Measurements from ENCODE around the gene HDAC4.

Gene HDAC4

DNA sequence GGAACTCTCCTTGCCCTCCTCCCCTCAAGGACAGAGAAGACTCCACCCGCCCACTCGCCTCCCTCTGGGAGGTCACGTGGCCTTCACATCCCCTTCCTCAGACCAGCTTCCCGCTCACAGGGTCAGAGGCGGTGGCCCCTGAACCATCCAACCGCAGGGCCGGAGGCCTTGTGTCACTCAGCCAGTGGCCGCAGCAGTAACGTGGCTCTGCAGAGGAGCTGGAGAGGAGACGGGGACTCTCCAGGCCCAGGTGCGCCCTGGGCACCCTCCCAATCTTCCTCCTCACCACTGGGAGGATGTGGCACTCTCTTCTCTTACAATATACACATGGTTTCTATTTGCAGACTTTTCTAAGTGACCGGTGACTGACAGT lies 391.2 kb downstream of the HDAC4 start:
- DNase-seq (ENCODE audit: low spot score): no peak
- TF ChIP-seq, protein P1, sequence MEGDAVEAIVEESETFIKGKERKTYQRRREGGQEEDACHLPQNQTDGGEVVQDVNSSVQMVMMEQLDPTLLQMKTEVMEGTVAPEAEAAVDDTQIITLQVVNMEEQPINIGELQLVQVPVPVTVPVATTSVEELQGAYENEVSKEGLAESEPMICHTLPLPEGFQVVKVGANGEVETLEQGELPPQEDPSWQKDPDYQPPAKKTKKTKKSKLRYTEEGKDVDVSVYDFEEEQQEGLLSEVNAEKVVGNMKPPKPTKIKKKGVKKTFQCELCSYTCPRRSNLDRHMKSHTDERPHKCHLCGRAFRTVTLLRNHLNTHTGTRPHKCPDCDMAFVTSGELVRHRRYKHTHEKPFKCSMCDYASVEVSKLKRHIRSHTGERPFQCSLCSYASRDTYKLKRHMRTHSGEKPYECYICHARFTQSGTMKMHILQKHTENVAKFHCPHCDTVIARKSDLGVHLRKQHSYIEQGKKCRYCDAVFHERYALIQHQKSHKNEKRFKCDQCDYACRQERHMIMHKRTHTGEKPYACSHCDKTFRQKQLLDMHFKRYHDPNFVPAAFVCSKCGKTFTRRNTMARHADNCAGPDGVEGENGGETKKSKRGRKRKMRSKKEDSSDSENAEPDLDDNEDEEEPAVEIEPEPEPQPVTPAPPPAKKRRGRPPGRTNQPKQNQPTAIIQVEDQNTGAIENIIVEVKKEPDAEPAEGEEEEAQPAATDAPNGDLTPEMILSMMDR (IDR thresholded peaks at IDR 0.05): no peak
- no peak overlapping the region for H3K4me3 ChIP-seq
- H3K27ac ChIP-seq: no peak overlapping the region

DNA sequence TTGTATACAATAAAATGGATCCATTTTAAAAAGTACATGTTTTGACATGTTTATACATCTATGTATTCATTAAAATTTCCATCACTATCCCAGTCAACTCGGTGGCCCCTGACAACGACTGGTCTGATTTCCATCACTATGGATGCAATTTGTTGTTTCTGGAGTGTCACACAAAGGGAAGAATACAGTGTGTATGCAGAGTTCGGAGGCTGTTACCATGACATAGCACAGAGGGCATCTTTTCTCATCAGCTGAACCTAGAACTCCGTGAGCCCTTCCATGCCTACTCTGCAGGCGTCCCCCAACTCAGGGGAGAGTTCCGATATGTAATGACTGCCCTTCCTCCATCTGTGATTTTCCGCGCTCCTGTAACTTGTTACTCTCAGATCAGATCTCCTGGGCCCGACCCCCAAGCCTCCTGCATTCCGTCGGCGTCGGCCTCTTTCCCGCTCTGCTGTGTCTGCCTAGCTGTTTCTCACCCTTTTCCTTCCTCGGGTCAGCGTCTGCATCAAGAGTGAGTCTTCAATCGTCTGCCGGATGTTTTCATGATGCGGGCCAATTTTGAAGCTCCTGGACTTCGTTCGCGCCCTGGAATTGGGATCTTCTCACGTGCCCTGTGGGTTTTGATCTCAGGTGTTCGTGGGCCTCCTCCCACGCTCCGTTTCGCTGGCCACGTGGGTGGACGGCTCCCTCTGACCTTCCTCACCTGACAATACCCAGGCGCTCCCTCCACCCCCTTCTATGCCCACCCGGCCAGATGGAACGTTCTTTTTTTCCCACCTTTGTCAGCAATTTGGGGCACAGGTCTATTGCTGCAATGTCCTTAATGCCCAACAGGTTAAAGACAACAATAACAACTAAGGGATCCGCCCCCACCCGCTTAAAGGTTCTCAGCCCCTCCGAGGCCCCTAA lies 391.9 kb downstream of the HDAC4 start:
- no peak overlapping the region for H3K27ac ChIP-seq
- DNase-seq (ENCODE audit: low spot score): no peak
- TF ChIP-seq, protein P1 (IDR thresholded peaks at IDR 0.05): no peak
- H3K4me3 ChIP-seq: no peak overlapping the region

DNA sequence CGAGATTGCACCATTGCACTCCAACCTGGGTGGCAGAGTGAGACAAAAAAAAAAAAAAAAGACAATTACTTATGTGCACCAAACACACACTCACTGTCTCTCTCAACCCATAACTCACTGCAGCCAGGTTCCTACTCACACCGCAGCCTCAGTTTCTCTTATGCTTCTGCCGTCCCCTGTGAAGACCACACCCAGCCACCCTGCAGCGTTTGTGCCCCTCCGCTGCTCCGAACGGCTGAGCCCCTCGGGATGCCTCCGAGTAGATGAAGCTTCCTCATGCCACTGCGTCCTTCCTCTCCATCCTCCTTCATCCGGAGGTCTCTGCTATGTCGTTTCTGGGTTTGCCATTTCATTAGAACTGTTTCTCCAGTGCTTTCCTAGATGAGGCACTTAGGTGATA lies 392.8 kb downstream of the HDAC4 start:
- no peak overlapping the region for H3K27ac ChIP-seq
- no peak overlapping the region for H3K4me3 ChIP-seq
- TF ChIP-seq, protein P1 (IDR thresholded peaks at IDR 0.05): no peak
- DNase-seq (ENCODE audit: low spot score): no peak

DNA sequence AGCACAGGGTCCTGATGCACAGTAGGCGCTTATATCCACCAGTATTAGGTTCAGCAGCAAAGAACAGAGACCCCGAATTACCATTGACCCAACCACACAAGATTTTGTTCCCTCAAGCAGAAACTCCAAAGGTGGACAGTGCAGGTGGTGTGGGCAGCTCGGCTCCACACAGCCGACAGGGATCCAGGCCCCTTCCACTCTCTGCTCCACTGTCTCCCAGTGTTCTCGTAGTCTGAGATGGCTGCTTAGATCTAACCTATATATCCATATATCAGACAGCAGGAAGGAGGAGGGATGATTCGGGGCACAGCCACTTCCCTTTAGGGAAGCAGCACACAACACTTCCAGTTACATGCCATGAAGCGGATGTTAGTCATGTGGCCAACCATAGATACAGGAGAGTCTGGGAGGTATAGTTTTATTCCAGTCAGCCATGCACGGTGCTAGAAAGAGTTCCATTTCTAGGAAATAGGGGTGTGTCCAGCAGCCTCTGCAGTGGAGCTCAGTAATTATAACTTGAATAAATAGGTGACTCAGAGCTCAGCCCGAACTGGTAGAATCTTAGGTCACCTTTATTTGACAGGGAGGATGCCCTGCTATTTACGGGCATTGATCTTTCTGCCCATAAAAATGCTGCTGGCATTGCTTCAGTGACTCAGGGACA lies 394.1 kb downstream of the HDAC4 start:
- no peak for DNase-seq (ENCODE audit: low spot score)
- TF ChIP-seq, protein P1 (IDR thresholded peaks at IDR 0.05): no peak
- Histone ChIP-seq H3K27ac (no peak overlapping the region), H3K4me3 (no peak overlapping the region)

DNA sequence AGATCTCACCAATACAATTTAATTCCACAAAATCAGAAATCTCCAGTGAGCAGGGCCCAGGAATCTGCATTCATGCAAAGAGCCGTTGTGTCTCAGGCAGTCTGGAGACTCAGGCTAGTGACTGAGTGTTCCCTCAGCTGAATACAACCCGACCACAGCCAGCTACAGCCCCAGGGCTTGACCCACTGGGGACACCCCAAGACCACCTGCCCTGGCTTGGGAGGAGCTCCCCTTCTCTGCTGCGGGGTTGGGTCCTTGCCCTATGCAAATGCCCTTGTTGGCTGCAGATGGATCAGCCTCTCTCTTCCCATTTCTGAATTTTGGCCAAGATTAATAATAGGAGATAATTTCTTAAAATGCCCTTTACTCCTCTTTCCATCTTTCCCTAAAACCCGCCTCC lies 395.2 kb downstream of the HDAC4 start:
- TF ChIP-seq, protein P1 (IDR thresholded peaks at IDR 0.05): no peak
- no peak overlapping the region for H3K27ac ChIP-seq
- no peak overlapping the region for H3K4me3 ChIP-seq
- DNase-seq (ENCODE audit: low spot score): no peak

DNA sequence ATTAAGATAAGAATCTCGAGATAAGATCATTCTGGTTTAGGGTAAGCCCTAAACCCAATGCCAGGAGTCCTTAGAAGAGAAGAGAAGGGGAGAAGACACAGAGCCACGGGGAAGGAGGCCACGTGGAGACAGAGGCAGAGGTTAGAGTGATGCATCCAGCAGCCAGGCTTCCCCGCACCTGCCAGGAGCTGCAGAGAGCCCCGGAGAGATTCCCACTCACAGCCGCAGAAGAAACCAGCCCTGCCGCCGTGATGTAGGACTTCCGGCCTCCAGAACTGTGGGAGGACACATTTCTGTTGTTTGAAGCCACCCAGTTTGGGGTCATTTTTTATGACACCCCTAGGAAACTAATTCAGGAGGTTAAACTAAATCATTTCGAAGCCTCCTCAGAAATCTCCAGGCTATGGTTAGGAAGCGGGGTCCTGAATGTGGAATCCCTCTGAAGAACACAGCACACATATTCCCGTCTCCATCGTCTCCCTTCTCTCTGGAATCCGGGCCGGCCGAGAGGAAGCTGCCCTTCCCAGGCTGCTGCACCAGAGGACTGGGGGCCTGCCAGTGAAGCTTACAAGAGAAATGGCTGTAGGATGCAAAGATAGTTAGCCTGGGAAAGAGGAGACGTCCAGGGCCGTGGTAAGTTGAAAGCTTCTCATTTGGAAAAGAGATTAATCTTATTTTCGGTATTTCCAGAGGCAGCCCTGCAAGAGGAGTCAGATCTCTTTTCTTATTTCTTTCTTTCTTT lies 396.4 kb downstream of the HDAC4 start:
- DNase-seq (ENCODE audit: low spot score): no peak
- TF ChIP-seq, protein P1 (IDR thresholded peaks at IDR 0.05): no peak
- no peak overlapping the region for H3K27ac ChIP-seq

More for the DNA sequence above, 396.4 kb downstream of the HDAC4 start:
- H3K4me3 ChIP-seq: no peak overlapping the region

Data from coronary artery (tissue), 2 donors.